Stimulated activated naive CD4-positive, alpha-beta T cell (primary cell): ENCODE data around the gene RYR3.
"Not testable (repeated sequence)": the region's sequence is repeated elsewhere in the genome, so short reads cannot be mapped to it uniquely, and the experiment has no call there.

Source experiments
- DNase-seq, 6 experiments: peaks; one replicate each; lab custom pipeline; 2025; lab: John Stamatoyannopoulos, UW

Gene RYR3

DNA sequence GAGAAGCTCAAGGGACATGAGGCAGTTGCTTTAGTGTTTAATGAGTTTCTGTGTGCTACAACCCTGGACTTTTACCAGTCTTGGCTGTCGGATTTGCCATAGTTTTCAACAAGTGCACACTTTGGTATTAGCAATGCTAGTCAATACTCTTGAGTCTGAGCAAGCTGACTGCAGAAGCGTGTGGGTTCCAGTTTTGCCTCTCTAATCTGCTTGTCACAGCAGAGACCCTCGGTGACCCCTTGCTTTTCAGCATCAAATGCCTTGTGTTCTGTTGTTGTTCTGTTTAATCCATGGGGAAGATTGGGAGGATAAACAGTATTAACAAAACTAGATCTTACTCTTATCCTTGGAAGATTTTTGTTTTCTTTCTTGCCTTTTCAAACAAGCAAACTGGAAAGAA, 463.2 kb downstream of the RYR3 start:
- DNase-seq: no peak

DNA sequence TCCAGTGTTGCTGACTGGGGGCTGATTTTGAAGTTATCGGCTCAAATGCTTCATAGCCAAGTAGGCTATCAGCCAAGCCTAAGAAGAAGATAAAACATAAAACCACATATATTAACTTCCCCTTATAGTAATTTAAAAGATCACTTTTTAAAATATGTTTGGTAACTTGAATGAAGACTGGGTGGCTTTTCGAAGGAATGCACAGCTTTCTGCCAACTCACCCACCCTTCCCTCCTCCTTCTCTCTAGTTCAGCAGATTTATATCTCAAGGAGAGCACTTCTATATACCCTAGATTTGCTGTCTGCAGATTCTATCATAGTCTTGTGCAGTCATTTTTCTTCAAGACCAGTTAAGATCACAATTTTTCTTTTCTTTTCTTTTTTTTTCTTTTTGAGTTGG, 468.1 kb downstream of the RYR3 start:
- DNase-seq: no peak

DNA sequence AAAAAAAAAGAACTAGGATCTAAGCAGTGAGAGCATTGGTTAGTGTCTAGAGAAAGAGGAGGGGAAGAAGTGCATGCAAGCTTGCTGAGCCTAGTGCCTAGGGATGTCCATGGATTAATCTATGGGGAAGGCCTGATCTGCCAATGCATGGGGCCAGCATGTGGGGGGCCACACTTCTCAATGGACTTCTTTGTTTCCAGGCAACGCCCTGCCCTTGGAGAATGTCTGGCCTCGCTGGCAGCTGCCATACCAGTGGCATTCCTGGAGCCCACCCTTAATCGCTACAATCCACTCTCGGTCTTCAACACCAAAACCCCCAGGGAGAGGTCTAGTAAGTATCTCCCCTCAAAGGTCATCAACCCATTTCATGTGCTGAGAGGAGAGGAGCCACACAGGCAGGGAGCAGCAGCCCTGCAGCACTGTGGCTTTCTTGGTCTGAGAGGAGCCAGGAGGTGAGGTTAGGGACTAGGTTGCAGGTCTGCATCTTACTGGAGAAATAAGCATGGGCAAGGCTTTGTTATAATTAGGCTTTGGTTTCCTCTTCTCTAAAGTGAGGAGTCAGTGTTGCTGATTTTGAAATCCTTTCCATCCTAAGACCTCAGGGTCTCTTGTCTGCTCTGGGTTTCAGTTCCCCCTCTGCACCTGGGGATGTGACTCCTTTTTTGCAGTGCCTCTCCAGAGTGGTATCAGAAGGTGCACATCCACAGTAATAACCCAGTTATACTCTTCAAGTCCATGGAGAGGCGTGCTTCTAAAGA, 469.4 kb downstream of the RYR3 start:
- no peak for DNase-seq

DNA sequence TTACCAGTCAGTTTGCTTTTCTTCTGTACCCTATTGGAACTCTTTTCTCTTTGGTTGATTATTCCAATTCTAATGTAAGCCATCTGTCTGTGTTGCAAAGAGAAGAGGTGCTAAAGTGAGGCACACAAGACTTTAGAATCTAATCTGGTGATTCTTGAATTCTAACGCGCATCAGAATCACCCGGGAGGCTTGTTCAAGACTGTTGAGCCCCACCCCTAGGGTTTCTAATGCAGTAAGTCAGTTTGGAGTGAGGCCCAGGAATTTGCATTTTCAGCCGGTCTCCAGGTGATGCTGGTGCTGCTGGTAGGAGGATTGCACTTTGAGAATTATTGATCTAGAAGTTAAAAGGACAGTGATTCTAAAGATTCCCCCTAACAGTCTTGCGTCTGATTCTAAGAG, 472.2 kb downstream of the RYR3 start:
- no peak for DNase-seq

DNA sequence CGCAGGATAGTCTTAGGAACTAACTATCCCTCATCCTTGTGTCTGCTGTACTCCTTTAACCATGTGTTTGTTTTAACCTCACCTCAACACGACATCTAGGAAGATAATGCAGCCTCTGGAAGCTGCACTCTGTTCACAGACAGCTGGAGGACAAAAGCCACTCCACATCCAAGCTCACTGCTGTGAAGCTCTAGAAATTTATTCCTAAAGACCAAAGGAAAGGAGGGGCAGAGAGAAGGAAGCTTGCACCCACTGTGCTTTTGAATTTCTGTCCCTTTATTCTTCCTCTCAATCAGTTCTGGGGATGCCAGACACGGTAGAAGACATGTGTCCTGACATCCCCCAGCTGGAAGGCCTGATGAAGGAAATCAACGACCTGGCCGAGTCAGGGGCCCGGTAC, 474.6 kb downstream of the RYR3 start:
- DNase-seq: no peak

DNA sequence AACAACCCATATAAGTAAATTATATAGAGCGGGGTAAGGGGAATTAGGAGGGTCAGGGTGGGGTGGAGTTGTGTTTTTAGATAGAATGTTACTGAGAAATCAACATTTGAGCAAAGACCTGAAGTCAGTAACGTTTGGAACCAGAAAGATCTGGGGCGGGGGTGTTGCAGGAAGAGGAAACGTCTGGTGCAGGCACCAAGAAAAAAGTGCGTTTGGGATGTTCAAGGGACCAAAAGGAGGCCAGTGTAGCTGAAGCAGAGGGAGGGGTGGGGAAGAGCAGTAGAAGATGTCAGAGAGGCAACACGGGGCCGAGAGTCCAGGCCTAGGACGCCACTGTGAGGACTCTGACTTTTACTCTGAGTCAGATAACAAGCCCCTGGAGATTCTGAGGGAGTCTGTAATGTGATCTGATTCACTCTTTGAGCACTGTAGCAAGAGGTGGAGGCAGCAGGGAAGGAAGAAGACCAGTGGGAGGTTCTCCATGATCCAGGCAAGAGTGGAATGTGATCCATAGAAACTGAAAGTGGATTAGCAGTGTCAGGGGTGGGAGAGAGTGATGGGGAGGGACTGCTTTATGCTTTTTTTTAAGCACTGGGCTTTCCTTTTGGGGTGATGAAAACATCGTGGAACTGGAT, 478.3 kb downstream of the RYR3 start:
- DNase-seq: no peak

DNA sequence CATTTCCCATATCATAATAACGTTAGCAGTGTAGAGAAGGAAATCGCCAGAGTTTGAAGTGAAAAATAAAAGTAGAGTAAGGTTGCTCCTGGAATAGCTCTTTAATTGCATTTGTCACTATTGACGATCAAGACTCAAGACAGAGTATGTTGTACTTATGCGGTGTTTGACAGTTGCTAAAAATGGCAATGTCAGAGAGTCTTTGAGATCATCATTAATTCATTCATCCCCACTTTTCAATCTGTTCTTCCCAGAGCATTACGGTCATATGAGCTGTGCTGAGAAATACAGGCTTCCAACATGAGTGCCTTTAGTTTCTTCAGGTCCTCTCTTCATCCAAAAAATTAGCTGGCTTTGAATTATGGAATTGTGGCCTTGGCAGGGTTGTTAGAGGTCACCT, 483.7 kb downstream of the RYR3 start:
- no peak for DNase-seq

DNA sequence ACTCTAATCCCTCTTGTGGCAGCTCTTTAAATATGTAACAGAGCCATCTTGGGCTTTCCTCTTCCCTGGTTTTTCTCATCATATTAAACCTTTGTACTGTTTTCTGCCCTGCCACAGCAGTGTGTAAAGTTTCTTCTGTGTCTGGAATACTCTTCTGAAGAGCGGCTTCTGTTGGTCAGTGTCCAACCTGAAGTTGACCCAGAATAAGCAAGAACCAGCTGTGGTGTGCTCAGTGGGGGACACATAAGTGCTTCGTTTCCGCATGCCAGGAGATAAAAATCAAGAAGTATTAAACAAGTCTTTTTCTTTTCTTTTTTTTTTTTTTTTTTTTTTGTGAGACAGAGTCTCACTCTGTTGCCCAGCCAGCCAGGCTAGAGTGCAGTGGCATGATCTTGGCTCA, 484.3 kb downstream of the RYR3 start:
- DNase-seq: no peak

DNA sequence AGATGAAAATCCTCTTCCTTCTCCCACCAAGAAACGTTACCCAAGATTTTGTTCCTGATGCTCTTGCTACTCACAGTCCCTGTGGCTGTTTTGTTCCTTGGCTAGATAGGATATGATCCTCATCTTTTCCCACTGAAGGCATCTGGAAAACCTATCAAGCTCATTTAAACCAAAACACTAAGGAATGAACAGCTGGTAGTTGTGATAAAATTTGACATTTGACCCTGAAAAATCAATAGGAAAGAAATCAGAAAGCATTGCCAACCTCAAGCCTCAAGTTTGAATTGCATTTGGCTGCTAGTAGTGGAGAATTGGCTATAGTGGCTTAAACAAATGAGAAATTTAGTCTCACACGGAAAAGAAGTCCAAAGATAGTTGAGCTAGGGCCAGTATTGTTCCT, 486.9 kb downstream of the RYR3 start:
- no peak for DNase-seq

DNA sequence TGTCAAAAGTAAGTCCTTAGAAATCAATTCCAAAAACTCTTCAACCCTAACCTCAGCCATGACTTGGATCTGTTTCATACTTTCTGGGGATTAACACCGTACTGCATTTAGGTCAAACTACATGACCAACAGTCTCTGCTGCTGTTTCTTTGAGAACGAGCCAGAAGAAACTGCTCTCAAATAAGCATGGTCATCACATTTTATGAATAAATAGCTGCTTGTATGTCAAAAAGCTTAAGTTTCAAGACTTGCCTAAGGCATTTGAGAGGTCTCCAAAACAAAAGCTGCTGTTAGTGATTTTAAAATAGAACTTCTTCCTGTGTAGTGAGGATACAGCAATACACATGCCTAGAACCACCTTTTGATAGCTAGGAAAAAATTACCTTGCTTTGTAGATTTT, 491.2 kb downstream of the RYR3 start:
- no peak for DNase-seq

DNA sequence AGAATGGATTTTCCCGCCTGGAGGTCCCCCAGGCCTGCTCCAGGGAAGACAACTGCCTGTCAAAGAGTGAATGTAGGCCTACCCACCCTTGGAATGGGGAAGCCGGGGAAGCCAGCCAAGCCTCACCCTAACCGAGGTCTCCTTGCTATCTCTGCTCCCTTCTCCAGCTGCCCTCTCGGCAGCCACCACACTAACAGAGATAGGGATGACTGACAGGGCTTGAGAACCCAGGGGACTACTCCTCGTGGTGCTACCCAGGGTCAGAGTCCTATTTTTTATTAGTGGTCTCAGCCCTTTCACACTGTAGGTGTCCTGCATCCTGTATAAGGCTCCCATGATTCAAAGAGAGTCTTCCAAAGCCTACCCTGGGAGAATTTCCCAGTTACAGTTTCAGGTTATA, 496.9 kb downstream of the RYR3 start:
- DNase-seq: no peak

DNA sequence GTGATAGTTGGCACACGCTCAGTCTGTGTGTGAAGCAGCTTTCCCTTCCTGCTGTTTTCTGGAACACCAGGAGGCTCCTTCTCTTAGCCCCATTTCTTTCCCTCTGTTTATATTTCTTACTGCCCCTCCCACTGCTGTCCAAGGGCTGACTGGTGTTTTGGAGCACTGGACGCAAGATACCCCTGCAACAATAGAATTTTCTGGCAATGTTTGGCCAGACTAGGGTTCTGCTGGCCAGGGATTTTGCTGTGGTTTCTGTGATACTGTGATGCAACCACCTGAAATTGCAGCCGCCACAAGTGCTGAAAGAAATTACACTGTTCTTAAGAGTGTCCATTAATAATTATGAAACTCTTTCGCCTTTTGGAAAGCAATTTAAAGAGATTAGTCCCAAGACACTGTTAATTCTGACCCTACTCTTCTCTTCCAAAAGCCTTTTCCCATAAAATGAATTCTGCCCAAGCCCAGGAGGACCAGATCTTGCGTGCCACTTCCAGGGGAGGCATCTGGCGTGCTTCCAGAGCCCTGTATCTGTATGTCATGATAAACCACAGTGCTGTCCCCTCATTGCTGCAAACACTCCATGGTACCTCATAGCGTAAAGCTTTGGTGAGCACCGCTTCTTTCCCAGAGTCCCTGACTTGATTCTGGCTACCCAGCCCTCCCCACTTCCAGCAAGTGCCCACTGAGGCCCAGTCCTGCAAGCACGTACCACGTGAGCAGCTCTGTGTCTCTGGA, 498.1 kb downstream of the RYR3 start:
- no peak for DNase-seq

DNA sequence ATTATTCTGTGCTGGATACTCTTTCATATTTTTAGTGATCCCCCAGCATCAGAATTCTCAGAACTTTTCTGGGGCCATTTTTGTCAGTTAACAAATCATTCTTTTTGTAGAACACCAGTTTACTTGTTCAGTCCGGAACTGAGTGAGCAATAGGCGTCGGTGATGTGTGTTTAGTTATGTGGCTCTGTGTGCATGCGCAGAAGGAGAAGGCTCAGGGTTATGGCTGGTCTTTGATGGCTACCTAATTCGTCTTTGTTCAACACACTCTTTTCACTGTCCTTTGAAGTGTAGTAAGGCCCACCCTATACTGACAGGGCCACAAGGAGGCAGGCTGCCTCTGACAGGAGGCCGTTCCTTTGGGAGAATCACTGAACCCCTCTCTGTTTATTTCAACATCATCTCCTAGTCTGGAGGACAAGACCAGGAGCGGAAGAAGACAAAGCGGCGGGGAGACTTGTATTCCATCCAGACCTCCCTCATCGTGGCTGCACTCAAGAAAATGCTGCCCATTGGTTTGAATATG, 499.4 kb downstream of the RYR3 start:
- no peak for DNase-seq

DNA sequence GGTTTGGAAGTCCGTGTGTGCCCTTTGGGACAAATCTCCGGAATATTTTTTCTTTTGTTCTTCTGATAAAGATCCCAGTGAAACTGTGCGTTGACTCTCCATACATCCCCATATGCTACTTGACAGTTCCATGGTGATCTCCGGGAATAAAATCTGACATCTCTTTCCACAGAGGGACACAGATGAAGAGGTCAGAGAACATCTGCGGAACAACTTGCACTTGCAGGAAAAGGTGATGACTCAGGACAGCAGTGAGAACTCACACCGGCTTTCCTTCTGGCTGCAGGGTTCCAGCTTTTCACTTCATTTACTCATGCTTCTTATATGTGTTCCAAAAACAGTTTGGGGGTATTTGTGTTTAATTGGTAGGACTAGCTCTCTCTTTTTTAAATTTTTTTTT, 500.0 kb downstream of the RYR3 start:
- DNase-seq: no peak

DNA sequence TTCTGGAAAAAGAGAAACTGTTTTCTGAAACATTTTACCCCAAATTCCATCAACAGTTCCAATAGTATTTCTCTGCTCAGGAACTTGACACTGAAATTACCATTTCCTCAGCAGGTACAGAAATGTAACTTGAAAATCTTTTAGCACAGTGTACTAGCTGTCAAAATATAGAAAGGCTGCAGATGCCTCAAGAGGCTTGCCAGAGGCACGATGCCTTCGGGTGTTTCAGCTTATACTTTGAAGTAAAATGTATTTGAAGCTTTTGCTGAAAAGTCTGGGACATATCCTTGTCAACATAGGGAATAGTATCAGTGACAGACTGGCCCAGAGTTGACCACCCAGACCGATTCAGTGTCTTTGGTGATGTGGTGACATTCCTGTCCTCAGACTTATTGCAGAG, 503.1 kb downstream of the RYR3 start:
- no peak for DNase-seq

DNA sequence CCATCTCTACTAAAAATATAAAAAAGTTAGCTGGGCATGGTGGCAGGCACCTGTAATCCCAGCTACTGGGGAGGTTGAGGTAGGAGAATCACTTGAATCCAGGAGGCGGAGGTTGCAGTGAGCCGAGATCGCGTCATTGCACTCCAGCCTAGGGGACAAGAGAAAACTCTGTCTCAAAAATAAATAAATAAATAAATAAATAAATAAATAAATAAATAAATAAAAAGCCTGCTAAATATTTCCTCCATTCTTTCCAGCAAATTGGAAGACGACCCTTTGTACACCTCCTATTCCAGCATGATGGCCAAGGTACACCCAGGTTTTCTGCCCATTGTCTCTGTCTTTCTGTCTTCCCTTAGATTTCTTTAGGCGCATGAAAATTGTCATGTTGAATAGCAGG, 508.7 kb downstream of the RYR3 start:
- DNase-seq: not testable (repeated sequence)

DNA sequence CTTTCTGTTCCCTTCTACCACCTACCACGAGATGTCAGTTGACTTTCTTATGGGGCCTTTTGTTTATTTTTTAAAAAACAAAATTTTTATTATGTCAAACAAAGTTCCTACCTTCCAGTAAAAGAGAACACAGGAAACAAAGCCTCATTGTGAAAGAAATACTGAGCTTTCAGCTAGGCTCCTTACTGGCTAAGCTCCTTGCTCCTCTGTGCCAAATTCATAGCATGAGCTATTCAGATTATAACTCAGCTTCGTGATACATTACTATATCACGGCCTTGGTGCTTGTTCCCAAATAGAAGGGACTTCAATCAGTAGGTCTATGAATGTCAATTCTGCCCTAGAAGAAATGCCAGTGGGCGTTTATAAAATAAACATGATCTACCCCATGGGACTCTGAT, 511.7 kb downstream of the RYR3 start:
- no peak for DNase-seq

DNA sequence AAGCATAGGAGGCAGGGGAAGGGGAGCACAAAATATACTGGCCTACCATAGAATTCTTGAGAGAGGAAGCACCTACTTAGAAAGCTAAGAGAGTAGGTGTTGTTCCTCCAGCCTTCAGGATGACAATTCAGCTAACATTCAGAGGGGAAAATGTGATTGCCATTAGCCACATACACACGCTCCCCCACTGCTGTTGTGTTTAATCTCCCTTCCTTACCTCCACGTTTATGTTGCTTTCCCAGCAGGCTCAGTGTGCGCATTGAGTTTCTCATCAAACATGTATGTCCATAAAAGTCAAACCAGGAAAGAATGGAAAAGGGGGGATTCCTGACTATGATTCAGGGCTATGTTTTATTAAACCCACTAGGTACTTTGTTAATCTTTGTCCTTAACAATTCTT, 512.4 kb downstream of the RYR3 start:
- no peak for DNase-seq

DNA sequence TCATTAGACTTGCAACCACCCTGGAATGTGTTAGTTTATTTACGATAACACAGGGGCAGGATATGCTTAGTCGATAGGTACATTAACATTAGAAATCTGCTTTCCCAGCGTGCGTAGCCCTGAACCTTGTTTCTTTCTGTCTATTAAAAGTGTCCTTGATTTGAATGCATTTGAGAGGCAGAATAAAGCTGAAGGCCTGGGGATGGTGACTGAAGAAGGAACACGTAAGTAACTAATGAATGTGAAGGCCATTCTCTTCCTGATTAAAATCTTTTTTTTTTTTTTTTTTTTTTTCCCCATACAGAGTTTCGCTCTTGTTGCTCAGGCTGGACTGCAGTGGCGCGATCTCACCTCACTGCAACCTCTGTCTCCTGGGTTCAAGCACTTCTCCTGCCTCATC, 514.7 kb downstream of the RYR3 start:
- no peak for DNase-seq

DNA sequence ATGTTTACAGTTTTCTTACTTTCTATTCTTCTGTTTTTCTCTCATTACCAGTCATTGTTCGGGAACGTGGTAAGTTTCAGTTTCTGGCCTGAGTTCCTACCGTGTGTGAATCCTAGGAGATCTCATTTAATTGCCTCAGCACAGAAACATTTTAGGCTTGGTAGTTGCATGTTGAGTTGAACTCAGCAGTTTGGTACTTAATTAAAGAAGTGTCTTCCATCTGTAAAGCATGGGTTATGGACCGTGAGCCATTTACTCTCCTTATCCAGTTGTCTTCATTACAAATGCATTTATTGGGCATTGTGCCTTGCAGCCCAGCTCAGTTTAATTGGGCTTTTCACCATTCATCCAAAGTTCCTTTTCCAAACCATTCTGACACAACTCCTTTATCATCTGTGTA, 515.4 kb downstream of the RYR3 start:
- DNase-seq: no peak

DNA sequence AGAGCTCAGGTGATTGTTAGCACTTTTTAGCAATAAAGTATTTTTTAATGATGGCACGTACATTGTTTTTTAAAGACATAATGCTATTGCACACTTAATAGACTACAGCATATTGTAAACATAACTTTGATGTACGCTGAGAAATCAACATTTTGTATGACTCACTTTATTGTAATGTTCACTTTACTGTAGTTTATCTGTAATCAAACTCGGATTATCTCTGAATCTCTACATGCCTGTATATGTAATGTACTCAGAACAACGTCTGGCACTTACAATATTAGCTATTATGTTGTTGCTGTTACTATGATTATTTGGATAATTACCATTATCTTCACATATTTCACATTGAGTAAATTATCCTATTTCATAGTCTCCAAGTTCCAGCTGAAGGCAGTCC, 519.6 kb downstream of the RYR3 start:
- DNase-seq: no peak

DNA sequence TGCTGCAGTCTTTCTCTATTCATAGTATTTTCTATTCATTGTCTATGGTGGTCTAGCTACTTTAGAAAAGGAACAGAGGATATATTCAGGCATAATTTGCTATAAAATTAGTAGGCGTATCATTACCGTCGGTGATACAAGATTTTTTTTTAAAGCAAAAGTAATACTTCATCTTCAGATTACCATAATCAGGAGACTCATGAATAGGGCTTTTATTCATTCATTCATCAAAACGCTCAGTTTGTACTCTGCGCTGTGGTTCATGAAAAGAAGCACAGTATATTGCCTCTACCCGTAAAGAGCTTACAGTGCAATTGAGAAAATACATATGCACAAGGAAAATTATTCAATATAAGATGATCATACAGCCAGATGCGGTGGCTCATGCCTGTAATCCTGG, 520.9 kb downstream of the RYR3 start:
- no peak for DNase-seq
